ENCODE results near the gene SNX18. TPM values are rescaled to one million over a fixed set of nuclear protein-coding genes. Genes with fewer than 3 reads are reported as not detected.

SNX18 gene
- total RNA-seq, 1 donor from 2014 or later, result 17.2 TPM

DNA sequence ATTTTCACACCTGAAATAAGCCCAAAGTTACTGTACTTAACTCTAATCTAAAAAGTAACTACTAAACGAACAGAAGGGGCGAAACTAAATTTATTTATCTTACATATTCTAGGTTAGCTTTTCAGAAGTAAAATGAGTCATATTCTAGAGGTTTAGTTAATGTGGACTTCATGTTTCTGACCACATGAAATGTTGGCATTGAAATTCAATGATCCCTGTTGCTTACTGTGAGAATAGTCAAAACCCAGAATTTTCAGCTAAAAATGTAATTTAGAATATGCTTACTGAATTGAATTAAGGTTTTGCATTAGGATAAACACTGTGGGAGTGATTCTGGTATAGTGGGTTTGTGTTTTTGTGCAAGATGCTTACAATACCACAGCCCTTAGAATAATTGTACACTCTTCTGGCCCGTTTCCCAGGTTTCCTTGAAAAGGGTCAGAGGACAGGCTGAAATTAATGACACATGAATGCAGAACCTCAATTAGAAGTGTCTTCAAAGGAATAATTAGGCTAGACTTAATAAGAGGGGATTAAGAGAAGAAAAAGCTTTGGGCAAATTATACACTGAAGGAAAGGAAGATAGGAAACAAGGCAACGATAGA, 1.4 kb upstream of the SNX18 start:
- no peaks in the 10 kb centered on the region for H3K9me3 Mint-ChIP-seq
- DNase-seq (ENCODE audit: low spot score in 2 of 2, unreplicated experiment in 2 of 2), result no peak
- TF ChIP-seq, protein P1, sequence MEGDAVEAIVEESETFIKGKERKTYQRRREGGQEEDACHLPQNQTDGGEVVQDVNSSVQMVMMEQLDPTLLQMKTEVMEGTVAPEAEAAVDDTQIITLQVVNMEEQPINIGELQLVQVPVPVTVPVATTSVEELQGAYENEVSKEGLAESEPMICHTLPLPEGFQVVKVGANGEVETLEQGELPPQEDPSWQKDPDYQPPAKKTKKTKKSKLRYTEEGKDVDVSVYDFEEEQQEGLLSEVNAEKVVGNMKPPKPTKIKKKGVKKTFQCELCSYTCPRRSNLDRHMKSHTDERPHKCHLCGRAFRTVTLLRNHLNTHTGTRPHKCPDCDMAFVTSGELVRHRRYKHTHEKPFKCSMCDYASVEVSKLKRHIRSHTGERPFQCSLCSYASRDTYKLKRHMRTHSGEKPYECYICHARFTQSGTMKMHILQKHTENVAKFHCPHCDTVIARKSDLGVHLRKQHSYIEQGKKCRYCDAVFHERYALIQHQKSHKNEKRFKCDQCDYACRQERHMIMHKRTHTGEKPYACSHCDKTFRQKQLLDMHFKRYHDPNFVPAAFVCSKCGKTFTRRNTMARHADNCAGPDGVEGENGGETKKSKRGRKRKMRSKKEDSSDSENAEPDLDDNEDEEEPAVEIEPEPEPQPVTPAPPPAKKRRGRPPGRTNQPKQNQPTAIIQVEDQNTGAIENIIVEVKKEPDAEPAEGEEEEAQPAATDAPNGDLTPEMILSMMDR (IDR thresholded peaks at IDR 0.05; ENCODE audit: unreplicated experiment), result no peak
- H3K4me3 Mint-ChIP-seq, result no peak overlapping the region
- H3K27me3 Mint-ChIP-seq (ENCODE audit: low read depth), result no peaks in the 10 kb centered on the region
- no peaks in the 10 kb centered on the region for H3K36me3 Mint-ChIP-seq
- peaks cover 43% of the 10 kb centered on the region for H3K4me1 Mint-ChIP-seq
- no peak overlapping the region for H3K27ac Mint-ChIP-seq

DNA sequence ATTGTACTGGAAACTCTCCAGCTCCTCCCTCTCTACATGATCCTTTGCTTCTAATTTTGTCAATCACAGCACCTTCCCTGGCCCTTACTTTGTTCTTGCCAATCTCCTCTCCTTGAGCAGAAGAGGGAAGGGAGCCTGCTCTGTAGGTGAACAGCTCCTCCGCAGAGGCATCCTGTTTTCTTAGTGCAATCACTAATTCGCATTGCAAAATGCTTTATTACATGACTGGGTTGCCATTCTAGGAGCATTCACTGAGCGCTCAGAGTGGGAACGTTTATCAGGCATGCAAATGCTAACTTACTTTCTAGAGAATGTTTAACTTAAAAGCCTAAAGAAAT, 416 bp upstream of the SNX18 start:
- Mint-ChIP-seq H3K9me3 (no peaks in the 10 kb centered on the region), H3K27me3 (ENCODE audit: low read depth) (no peaks in the 10 kb centered on the region), H3K27ac (no peak overlapping the region), H3K4me3 (peak overlapping the region; percentile 63), H3K36me3 (no peaks in the 10 kb centered on the region), H3K4me1 (peaks cover 48% of the 10 kb centered on the region)
- no peak for DNase-seq (ENCODE audit: low spot score in 2 of 2, unreplicated experiment in 2 of 2)
- TF ChIP-seq, protein P1 (IDR thresholded peaks at IDR 0.05; ENCODE audit: unreplicated experiment), result no peak

DNA sequence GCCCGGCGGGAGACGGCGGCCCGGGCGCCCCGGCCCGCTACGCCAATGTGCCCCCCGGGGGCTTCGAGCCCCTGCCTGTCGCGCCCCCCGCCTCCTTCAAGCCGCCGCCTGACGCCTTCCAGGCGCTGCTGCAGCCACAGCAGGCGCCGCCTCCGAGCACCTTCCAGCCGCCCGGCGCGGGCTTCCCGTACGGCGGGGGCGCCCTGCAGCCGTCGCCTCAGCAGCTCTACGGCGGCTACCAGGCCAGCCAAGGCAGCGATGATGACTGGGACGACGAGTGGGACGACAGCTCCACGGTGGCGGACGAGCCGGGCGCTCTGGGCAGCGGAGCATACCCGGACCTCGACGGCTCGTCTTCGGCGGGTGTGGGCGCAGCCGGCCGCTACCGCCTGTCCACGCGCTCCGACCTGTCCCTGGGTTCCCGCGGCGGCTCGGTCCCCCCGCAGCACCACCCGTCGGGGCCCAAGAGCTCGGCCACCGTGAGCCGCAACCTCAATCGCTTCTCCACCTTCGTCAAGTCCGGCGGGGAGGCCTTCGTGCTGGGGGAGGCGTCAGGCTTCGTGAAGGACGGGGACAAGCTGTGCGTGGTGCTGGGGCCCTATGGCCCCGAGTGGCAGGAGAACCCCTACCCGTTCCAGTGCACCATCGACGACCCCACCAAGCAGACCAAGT, 723 bp downstream of the SNX18 start:
- no peaks in the 10 kb centered on the region for H3K9me3 Mint-ChIP-seq
- peak overlapping the region; percentile 65 for H3K4me3 Mint-ChIP-seq
- no peaks in the 10 kb centered on the region for H3K36me3 Mint-ChIP-seq
- TF ChIP-seq, protein P1 (IDR thresholded peaks at IDR 0.05; ENCODE audit: unreplicated experiment), result no peak
- no peaks in the 10 kb centered on the region for H3K27me3 Mint-ChIP-seq (ENCODE audit: low read depth)
- peak in 1 of 2 experiments; percentile 69 for DNase-seq (ENCODE audit: low spot score in 2 of 2, unreplicated experiment in 2 of 2)
- H3K4me1 Mint-ChIP-seq, result peaks cover 57% of the 10 kb centered on the region
- no peak overlapping the region for H3K27ac Mint-ChIP-seq

DNA sequence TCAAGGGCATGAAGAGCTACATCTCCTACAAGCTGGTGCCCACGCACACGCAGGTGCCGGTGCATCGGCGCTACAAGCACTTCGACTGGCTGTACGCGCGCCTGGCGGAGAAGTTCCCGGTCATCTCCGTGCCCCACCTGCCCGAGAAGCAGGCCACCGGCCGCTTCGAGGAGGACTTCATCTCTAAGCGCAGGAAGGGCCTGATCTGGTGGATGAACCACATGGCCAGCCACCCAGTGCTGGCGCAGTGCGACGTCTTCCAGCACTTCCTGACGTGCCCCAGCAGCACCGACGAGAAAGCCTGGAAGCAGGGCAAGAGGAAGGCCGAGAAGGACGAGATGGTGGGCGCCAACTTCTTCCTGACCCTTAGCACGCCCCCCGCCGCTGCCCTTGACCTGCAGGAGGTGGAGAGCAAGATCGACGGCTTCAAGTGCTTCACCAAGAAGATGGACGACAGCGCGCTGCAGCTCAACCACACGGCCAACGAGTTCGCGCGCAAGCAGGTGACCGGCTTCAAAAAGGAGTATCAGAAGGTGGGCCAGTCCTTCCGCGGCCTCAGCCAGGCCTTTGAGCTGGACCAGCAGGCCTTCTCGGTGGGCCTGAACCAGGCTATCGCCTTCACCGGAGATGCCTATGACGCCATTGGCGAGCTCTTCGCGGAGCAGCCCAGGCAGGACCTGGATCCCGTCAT, 1.4 kb downstream of the SNX18 start:
- Mint-ChIP-seq H3K4me1 (peaks cover 63% of the 10 kb centered on the region), H3K4me3 (peak overlapping the region; percentile 65), H3K9me3 (no peaks in the 10 kb centered on the region), H3K27ac (no peak overlapping the region), H3K36me3 (no peaks in the 10 kb centered on the region), H3K27me3 (ENCODE audit: low read depth) (no peaks in the 10 kb centered on the region)
- TF ChIP-seq, protein P1 (IDR thresholded peaks at IDR 0.05; ENCODE audit: unreplicated experiment), result no peak
- DNase-seq (ENCODE audit: low spot score in 2 of 2, unreplicated experiment in 2 of 2), result no peak

DNA sequence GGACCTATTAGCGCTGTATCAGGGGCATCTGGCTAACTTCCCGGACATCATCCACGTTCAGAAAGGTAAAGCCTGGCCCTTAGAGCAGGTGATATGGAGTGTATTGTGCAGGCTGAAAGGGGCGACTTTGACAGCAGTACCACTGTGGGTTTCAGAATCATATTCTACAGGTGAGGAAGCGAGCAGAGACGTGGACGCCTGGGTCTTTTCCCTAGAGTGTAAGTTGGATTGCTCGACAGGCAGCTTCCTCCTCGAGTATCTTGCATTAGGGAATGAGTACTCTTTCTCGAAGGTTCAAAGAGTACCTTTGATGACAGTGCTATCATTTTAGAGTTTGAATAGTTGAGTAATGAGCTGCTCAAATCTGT, 1.9 kb downstream of the SNX18 start:
- H3K9me3 Mint-ChIP-seq, result no peaks in the 10 kb centered on the region
- peak overlapping the region; percentile 65 for H3K4me3 Mint-ChIP-seq
- no peaks in the 10 kb centered on the region for H3K27me3 Mint-ChIP-seq (ENCODE audit: low read depth)
- peaks cover 65% of the 10 kb centered on the region for H3K4me1 Mint-ChIP-seq
- H3K27ac Mint-ChIP-seq, result peak overlapping the region; percentile 19
- TF ChIP-seq, protein P1 (IDR thresholded peaks at IDR 0.05; ENCODE audit: unreplicated experiment), result no peak
- no peaks in the 10 kb centered on the region for H3K36me3 Mint-ChIP-seq
- no peak for DNase-seq (ENCODE audit: low spot score in 2 of 2, unreplicated experiment in 2 of 2)

All from mesothelial cell of epicardium (in vitro differentiated cells).